Sigmoid colon (tissue), 4 donors: Measurements from ENCODE around the gene UCN.

Source experiments
- CTCF ChIP-seq, 4 experiments: fragments of 450-650 bp in 3 of 4; fragments of 200-600 bp in 1 of 4; IDR thresholded peaks; one replicate each; pipeline ENCODE4 v1.5.1; 2016 to 2019; ENCODE audit warnings: antibody characterized with exemption in 4 of 4, mild to moderate bottlenecking in 3 of 4, moderate library complexity in 2 of 4
- POLR2A ChIP-seq, 2 donors: fragments of 450-650 bp; IDR thresholded peaks; one replicate each; pipeline ENCODE4 v1.6.1; 2016; ENCODE audit warnings: antibody characterized with exemption in 2 of 2, mild to moderate bottlenecking in 2 of 2, moderate library complexity in 2 of 2
- POLR2AphosphoS5 ChIP-seq, 4 donors: sonication (generic); formaldehyde crosslinking; IDR thresholded peaks; one replicate each; pipeline ENCODE4 v1.6.1; 2017; ENCODE audit warnings: antibody characterized with exemption in 4 of 4

- TF ChIP-seq CTCF (IDR thresholded peaks at IDR 0.05) (no peak), POLR2A (IDR thresholded peaks at IDR 0.05) (no peak), POLR2AphosphoS5 (IDR thresholded peaks at IDR 0.05) (no peak)
Observed at GRCh38 chr2:27335311-27335710, 27.1 kb upstream of the UCN start.
